GM12872 (cell line): Measurements from ENCODE around the gene BIVM.

ENCODE experiments used
- TF ChIP-seq, protein P1 (sequence below): IDR thresholded peaks from 3 replicates; pipeline ENCODE4 v1.5.1; 2011; ENCODE audit warnings: low read depth, mild to moderate bottlenecking, low read length, moderate library complexity; ENCODE audit not compliant: insufficient read depth

The BIVM gene, protein sequence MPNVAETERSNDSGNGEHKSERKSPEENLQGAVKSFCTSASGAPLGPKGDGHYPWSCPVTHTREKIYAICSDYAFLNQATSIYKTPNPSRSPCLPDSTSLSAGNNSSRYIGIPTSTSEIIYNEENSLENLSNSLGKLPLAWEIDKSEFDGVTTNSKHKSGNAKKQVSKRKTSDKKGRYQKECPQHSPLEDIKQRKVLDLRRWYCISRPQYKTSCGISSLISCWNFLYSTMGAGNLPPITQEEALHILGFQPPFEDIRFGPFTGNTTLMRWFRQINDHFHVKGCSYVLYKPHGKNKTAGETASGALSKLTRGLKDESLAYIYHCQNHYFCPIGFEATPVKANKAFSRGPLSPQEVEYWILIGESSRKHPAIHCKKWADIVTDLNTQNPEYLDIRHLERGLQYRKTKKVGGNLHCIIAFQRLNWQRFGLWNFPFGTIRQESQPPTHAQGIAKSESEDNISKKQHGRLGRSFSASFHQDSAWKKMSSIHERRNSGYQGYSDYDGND

DNA sequence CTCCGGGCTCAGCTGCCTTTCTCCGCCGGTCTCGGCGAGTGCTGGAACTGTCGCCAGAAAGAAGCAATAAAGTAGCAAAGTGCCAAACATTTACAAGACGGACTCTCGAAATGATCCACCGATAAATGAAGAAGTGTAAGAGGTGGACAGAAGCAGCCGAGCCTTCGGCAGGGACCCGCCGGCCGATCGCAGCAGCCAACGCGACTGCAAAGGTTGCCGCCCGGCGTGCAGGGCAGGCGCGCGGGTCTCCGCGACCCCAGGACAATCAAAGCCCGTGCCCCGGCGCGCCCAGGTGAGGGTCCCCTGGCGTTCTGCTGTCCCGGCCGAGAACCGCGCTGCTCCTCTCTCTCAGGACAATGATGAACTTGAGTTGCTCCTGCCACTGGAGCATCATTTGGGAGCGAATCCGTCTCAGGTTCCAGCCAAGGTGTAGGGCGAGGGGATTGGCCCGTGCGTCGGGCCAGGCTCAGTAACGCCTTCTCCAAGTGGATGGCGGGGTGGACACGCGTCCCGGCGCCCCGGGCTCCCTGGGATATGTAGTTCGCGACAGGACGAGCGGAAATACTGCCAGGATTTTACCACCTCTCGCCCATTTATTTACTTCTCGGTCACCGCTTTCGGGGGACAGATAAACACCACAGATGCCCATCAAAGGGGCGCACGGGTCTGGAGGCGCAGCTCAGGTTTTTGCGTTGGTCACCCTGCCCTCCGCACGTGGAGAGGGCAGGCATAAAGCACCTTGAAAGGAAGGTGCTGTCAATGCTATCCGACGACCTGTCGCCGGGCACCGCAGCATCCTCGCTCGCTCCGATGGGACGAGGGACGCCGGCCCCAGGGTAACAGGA lies at the start of gene BIVM, which contains the start of gene POGLUT2:
TSS of gene BIVM (plus strand) at position 539 of the 845 bp plus-strand sequence. CDS start 8,149 bp downstream, outside the sequence.
TSS of gene POGLUT2 (minus strand) at position 396 of the 845 bp plus-strand sequence. CDS start at position 90, 306 bp downstream.
- TF ChIP-seq, protein P1, sequence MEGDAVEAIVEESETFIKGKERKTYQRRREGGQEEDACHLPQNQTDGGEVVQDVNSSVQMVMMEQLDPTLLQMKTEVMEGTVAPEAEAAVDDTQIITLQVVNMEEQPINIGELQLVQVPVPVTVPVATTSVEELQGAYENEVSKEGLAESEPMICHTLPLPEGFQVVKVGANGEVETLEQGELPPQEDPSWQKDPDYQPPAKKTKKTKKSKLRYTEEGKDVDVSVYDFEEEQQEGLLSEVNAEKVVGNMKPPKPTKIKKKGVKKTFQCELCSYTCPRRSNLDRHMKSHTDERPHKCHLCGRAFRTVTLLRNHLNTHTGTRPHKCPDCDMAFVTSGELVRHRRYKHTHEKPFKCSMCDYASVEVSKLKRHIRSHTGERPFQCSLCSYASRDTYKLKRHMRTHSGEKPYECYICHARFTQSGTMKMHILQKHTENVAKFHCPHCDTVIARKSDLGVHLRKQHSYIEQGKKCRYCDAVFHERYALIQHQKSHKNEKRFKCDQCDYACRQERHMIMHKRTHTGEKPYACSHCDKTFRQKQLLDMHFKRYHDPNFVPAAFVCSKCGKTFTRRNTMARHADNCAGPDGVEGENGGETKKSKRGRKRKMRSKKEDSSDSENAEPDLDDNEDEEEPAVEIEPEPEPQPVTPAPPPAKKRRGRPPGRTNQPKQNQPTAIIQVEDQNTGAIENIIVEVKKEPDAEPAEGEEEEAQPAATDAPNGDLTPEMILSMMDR: no peak

DNA sequence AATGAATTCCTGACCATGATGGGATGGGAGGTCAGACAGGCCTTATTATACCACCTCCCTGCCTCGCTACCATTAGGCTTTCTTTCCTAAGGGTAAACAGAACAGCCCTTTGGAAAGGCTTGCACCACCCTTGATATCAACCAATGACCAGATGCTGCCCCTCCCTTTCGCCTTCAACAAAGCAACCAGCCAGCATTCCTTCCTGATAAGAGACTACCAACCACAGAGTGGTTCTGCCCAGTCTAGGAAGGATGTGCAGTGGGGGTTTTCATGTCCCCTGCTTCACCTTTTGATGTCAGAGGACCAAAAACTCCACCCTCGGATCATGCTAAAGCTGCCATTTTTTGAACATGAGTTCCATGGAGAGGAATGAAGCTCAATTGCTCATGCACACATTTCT lies 47.0 kb upstream of the BIVM start:
- TF ChIP-seq, protein P1: no peak

DNA sequence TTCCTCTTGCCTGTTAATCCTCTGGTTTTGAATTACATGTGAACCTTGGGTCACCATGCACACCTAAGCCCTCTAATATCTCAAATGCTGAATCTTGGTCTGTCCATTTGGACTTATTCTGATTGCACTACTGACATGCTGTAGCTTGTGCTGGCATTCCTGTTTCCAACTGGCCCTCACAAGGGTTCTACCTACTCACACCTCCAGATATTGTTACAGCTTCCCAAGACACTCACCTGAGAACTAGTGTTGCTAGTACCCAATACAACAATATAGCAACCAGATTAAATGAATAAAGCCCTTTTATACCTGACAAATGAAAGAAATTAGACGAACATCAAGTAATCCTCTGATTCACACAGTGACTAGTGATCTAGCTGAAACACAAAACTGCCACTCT lies 41.9 kb upstream of the BIVM start:
- TF ChIP-seq, protein P1: no peak

DNA sequence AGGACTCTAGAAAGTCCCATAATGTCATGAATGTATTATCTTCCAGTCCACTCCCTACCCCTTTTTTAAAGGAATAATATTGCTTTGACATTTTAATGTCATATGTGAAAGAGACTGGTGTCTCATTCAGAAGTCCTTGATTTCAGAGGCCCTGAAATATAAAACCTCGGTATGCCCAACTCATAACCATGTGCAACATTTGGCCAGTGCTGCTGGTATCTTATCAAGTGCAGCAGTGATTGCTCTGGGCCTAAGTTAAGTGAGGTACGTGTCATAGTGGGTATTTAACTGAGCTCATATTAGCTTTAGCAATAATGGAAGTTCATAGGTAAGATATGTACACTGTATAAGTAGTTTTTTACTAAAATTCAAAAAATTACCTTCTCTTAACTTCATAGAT lies 40.1 kb upstream of the BIVM start:
- TF ChIP-seq, protein P1: no peak

DNA sequence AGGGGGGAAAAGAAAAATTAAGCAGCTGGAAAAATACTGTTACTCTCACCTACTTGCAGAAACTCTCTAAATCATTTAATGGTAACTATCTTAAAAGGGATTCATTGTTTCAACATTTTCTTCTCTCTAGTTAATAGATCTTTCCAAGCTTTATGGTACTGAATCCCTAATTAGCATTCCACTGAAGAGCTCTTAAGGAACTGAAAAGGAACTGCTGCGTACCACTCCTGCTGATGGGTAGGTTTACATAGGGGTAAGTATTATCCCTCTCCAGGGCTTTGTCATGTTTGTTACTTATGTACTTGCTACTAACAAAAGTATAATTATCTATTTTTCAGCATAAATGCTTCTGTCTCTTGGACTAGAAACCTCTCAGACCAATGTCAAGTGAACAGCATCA lies 37.8 kb upstream of the BIVM start:
- TF ChIP-seq, protein P1: no peak

DNA sequence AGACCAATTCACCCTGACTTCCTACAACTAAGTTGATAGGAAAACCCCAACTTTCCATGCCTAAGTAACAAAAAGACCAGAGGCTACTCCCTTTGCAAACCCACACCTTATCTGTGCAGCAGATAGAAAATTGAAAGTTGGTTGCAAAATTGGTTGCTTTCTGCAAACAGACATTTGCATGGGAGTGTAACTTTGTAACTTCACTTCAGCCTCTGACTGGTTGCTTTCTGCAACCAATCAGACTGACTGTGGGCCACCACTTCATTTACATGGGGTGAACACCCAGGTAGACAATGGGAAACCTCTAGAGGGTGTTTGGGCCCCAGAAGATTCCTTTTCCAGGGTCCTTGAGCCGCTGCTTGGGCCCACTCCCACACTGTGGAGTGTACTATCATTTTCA lies 35.2 kb upstream of the BIVM start:
- TF ChIP-seq, protein P1: no peak

DNA sequence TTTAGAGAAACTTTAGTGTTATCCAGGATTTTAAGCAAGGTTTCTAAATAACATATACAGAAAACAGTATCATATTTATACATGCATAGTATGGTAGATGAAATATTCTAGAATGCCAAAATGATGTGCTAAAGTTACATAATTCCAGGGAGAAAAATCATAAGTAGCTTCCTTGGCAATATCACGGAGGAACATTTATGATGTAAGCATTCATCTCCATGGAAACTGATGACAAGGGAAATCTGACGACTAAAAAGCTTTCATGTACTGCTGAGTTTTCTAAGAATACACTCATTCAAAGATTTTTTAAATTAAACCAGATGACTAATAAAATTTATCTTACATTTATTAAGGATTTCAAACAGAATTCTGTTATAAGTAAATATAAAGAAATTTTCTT lies 30.0 kb upstream of the BIVM start:
- TF ChIP-seq, protein P1: no peak
